ENCODE measurements around the gene ANAPC1.
"Not testable (repeated sequence)": the region's sequence is repeated elsewhere in the genome, so short reads cannot be mapped to it uniquely, and the experiment has no call there.

Gene ANAPC1

GRCh38 chr2:111729812-111730458, 154.1 kb downstream of the ANAPC1 start:
- DNase-seq (ENCODE audit: low read depth), result not testable (repeated sequence)

- DNase-seq (ENCODE audit: low read depth), result not testable (repeated sequence)
These were observed 156.3 kb downstream of the ANAPC1 start for GRCh38 chr2:111727611-111728110.

- DNase-seq (ENCODE audit: low read depth), result peak; percentile 55
These were observed 158.3 kb downstream of the ANAPC1 start for GRCh38 chr2:111725742-111726141.

- DNase-seq (ENCODE audit: low read depth), result not testable (repeated sequence)
These were observed 164.4 kb downstream of the ANAPC1 start for GRCh38 chr2:111719610-111720009.

Data from iris pigment epithelial cell (primary cell).